AG09319 (cell line): ENCODE results near the gene CMTM8.

Source experiments
- DNase-seq: peaks from one replicate; pipeline ENCODE4 v3.0.0-alpha.2; 2010; ENCODE audit warnings: low read depth; ENCODE audit errors: extremely low read depth
- TF ChIP-seq, protein P1 (sequence below): IDR thresholded peaks from 2 replicates; pipeline ENCODE4 v1.5.1; 2011; ENCODE audit warnings: low read depth, mild to moderate bottlenecking, inconsistent platforms, low read length, moderate library complexity

Gene CMTM8

DNA sequence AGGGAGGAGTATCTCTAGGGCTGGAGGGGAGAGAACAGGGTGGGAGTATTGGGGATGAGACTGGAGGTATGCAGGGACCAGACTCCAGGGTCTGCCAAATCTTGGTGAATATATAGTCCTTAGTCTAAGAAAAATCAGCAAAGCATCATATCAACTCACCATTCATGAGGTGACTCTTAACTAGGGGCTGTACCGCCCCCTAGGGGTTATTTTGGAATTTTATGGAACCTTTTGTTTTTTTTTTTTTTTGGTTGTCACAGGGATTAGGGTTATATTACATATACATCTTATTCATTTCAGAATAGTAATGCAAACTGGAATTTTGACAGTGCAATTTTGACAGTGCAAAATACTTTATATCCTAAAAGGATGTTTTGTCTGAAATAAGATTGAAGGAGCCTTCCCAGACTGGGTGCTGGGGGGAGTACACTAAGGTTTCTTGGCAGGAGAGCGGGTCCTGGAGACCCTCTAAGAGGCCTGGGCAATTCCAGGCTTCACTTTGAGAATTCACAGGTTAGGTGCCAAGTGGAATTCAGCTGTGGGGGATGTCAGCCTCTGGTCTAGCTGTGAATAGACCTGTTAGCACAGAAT, 160.6 kb downstream of the CMTM8 start:
- no peak for DNase-seq
- TF ChIP-seq, protein P1, sequence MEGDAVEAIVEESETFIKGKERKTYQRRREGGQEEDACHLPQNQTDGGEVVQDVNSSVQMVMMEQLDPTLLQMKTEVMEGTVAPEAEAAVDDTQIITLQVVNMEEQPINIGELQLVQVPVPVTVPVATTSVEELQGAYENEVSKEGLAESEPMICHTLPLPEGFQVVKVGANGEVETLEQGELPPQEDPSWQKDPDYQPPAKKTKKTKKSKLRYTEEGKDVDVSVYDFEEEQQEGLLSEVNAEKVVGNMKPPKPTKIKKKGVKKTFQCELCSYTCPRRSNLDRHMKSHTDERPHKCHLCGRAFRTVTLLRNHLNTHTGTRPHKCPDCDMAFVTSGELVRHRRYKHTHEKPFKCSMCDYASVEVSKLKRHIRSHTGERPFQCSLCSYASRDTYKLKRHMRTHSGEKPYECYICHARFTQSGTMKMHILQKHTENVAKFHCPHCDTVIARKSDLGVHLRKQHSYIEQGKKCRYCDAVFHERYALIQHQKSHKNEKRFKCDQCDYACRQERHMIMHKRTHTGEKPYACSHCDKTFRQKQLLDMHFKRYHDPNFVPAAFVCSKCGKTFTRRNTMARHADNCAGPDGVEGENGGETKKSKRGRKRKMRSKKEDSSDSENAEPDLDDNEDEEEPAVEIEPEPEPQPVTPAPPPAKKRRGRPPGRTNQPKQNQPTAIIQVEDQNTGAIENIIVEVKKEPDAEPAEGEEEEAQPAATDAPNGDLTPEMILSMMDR, result peak; percentile 55

- TF ChIP-seq, protein P1, result no peak
- no peak for DNase-seq
These were observed 162.6 kb downstream of the CMTM8 start for GRCh38 chr3:32401126-32401525.

DNA sequence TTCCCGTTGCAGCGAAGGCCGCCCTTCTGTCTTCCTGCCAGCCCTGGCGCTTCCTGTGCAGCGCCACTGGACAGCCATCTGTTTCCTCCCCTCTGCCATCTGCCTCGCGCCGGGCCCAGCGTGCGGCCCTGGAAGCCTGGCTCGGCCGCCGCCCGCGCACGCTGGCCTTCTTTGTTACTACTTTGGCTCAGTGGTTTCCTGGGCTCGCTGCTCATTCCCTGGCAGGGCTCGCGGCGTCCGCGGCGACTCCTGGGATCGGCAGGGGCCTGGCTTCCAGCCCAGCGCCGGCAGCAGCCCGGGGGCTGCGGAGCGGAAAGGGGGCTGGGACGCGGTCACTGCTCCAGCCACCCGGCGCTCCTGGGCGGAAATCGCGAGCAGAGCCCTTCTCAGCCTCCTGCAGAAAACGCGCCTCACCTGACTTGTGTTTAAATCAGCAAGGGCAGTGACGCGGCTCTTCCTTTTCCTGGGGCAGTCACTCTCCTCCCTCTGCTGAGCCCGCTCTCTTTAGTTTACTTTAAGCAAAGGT, 163.1 kb downstream of the CMTM8 start:
- TF ChIP-seq, protein P1, result no peak
- DNase-seq, result no peak

- TF ChIP-seq, protein P1, result no peak
These were observed 165.2 kb downstream of the CMTM8 start for GRCh38 chr3:32403663-32404062.

DNA sequence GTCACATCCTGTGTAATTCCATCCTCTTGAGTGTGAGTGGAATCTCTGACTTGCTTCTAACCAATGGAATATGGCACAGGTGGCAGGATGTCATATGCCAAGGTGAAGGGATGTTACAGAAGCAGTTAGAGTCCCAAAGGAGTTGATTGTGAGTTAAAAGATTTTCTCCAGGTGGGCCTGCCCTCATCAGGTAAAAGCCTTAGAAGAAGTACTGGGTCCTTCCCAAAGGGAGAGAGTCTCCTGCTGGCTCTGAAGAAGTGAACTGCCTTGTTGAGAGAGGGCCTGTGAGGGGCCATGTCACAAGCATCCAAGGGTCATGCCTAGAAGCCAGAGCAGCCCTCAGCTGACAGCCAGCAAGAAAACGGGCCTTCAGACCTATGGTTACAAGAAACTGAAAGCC, 166.2 kb downstream of the CMTM8 start:
- TF ChIP-seq, protein P1, result no peak
- no peak for DNase-seq

More at GRCh38 chr3:32403663-32404062, 165.2 kb downstream of the CMTM8 start:
- DNase-seq, result no peak

DNA sequence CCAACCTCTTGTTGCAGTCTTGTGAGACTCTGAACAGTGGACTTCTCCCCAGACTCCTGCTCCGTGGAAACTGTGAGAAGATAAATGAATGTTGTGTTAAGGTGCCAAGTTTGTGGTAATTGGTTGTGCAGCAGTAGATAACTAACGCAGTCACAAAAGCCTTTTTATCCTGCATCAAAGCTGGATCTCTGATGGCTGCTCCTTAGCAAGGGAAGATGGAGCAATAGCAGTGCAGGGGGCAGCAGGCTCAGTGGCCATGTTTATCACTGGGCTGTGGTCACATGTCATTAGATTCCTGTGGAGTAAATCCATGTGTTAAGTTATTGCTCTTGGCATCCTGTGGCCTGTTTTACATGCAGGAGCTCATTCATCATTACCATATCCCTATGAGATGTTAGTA, 166.7 kb downstream of the CMTM8 start:
- TF ChIP-seq, protein P1, result no peak
- no peak for DNase-seq

DNA sequence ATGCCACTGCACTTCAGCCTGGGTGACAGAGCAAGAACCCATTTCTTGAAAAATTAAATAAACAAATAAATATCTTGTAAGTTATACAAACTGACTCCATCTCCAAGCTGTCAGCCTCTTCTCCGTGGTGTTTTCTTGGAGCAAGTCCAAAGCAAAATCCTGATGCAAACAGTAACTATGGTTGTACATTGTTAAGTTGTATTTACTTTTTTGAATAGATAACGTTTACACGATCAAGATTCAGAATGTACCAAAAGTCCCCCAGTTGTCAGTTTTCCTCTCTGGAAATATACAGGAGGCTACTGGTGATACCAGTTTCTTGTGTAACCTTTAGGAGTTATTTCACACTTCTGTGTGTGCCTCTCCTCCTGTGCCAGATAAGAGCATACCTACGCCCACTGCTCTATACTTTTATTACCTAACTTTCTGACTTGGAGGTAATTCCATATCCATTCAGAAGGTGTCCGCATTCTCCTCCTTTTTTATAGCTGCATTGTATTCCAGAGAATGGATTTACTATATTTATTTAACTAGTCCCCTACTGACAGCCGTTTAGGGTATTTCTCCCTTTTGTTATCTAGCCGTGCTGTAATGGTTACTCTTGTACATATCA, 167.3 kb downstream of the CMTM8 start:
- DNase-seq, result no peak
- TF ChIP-seq, protein P1, result no peak
